ENCODE results near the gene TAF1B.
A peak's percentile ranks its signal among the peaks of the same experiment; 100 is the strongest.

The TAF1B gene

DNA sequence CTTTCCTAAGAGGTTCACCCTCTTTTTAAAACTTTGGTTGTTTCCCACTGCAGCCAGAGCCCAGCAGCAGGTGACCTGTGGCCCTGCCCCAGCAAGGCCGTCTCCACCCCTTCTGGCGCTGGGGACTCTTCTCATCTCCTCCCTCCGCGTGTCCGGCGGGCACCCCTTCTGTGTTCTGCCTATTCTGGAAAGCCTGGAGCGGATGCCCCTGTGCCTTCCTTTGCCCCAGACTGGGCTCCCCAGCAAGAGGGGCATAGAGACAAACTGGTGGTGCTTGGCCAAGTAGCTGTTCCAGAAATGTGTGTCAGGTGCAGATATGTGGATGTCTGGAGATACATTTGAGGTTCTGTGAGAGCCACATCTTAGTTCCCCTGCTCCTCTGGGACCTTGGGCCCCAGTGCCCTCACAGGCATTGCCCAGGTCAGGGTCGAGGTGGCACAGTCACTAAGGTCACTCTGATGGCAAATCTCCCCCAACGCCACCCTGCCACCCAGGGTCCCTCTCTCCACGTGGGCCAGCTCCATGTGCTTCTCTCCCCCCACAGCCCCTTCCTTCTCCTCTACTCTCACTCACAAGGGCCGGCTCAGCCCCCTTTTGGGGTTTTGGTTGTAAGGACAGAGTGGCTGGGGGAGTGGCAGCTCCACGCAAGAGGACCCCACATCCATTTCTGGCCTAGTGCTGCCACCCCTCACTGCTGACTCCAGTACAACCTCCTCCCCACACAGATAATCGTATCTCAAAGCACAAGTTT, 35.5 kb upstream of the TAF1B start:
- DNase-seq: no peak

DNA sequence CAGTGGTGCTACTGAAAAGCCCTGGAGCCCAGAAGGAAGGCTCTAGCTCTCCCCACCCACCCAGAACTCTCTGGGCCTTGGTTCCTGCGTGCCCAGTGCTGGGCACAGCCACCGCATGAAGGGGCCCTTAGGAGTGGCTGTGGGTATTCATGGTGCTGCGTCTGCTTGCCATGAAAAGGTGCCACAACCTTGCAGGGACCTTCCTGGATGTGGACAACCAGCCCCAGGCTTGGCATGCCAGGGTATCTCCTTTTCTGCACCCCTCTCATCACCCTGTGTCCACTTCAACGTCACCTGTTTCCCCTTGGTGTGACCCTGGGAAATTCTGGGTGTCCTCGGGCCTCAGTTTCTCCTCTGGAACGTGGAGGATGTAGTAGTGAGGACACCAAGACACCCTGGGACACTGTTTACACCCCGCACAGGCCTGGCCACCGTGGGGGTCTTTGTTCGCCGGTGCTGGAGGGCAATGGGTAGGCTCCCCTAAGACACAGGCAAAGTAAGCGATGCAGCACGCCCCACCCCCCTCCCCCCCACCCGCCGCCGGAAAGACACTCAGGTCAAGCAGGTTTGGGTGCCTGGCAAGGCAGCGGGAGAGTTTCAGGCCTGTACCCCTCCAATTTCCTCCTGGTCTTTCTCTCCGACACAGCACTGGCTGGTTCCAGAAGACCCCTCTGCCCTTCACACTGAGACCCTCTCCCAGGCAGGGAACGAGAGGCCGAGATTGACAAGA, 34.8 kb upstream of the TAF1B start:
- DNase-seq: no peak

DNA sequence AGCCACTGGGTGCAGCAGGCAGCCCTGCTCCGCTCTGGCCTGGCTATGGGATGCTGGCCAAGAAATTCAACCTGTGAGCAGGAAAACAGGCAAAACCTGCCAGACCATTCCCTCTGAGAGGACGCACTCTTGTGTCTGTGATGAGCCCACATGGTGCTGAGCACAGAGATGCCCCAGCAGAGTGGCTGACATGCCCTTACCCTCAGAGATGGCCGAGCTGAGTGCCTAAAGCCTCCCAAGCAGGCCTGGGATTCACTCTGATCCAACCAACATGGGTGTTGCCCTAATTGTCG, 34.3 kb upstream of the TAF1B start:
- no peak for DNase-seq

DNA sequence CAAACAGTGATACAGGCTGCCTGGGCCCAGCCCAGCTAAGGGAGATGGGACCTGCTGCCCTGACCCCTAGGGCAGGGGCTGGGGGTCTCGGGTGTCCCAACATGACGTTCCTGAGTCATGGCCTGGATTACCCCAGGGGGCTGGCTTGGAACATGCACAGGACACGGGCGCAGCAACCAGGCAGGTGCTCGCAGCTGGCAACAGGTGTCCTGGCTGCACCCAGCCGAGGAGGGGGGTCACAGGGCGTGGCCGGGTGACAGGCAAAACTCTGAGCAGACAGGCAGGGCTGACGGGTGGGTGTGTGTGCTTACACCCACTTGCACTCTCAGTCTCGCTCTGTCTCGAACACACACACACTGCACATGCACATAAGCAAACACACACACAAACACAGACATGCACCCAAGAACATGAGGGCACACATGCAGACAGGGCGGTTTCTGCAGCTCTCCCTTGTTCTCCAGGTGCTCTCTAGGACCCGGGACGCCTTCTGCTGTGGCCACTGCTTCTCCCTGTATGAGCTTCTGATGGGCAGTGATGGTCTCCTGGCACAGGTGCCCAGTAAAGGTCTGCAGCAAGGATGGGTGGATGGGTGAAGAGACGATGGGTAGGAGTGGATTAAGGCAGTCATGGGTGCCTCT, 33.7 kb upstream of the TAF1B start:
- no peak for DNase-seq

DNA sequence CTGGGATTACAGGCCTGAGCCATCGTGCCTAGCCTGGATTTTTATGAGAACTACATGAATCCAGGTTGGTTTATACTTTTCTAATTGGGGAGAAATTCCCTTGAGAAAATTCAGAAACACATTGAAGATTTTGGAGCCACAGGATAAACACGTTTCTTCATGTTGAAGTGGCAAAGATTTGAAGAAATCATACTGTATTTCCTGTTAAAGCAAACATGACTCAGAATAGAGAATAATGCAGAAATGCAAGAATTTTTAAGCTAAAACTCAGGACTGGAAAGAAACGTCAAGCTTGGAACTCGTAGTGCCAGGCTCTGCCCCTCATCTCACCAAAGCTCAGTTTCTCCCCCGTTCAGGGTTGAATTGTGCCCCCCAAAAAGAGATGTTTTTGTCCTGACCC, 32.1 kb upstream of the TAF1B start:
- no peak for DNase-seq

DNA sequence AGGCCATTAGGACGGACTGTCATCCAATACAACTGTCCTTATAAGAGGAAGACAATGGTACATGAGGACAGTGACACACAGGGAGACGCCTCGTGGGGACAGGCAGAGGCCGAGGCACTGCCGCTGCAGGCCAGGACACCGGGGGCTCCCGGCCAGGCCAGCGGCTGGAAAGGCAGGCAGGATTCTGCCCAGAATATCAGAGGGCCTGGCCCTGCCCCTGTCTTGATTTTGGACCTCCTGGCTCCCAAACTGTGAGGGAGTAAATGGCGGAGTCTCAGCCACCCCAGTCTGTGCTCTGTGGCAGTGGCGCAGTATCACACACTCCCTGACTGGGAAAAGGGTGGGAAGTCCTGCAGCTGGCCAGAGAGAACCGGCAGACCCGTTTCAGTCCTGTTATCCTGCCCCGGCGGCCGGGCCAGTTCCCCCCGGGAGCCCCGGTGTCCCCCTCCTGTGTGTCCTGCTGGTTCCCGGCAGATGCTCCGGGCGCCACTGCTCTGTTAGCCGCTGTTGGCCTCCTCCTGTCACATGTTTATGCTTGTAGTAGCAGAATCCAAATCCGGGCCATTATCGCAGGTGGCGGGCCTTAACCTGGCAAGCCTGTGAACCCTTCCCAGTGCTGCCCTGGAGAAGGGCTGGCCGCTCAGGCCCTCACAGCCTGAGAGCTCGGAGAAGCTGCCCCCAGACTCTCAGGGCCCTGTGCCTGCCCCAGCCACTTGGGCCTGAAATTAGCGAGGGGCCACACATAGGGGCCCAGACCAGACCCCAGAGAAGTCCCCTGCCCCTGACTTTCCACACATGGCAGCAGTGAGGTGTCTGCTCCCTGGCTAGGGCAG, 31.4 kb upstream of the TAF1B start:
- no peak for DNase-seq

DNA sequence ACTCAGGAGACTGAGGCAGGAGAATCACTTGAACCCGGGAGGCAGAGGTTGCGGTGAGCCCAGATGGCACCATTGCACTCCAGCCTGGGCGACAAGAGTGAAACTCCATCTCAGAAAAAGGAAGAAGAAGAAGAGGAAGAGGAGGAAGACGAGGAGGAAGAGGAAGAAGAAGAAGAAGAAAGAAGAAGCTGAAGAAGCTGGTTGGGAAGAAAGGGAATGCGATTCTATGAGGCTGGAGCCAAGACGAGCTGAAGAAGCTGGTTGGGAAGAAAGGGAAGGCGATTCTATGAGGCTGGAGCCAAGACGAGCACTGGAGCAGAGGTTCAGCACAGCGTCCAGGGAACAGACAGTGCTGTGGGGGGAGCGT, 30.3 kb upstream of the TAF1B start:
- DNase-seq: no peak

DNA sequence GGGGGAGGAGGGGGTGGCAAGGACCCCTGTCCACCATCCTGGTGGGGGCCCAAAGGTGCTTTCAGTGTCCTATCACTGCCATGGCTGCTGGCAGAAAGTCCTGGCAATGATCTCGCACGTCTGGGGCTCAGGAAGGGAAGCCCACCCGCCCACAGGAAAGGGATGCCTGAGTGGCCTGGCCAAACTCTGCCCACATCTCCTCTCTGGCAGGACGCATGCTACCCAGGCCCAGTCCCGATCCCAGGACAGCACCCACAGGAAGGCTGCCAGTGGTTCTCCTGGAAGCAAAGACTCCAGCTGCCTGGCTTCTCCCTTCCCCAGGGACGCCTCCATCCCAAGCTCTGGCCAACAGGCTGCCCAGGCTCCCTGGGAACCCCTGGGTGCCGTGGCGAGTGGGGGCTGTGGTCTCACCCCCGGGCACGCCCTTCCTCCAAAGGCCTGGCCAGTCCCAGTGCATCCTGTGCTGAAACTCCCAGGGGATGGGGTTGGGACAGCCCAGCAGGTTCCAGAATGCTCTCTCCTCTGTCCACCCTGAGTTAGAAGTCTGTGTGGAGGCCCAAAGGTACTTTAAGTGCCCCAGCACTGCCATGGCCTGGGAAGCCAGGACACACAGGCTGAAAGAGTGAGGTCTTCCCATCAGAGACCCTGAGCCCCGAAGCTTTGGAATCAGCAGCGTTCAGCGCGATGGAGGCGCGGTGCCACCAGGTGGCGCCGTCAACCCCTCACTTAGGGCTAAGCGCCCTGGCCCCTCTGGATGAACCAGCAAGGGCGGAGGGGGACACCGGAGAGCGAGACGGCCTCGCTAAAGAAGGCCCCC, 29.8 kb upstream of the TAF1B start:
- DNase-seq: peak in 47 of 58 donors; percentile 6 to 75 (median 29)

DNA sequence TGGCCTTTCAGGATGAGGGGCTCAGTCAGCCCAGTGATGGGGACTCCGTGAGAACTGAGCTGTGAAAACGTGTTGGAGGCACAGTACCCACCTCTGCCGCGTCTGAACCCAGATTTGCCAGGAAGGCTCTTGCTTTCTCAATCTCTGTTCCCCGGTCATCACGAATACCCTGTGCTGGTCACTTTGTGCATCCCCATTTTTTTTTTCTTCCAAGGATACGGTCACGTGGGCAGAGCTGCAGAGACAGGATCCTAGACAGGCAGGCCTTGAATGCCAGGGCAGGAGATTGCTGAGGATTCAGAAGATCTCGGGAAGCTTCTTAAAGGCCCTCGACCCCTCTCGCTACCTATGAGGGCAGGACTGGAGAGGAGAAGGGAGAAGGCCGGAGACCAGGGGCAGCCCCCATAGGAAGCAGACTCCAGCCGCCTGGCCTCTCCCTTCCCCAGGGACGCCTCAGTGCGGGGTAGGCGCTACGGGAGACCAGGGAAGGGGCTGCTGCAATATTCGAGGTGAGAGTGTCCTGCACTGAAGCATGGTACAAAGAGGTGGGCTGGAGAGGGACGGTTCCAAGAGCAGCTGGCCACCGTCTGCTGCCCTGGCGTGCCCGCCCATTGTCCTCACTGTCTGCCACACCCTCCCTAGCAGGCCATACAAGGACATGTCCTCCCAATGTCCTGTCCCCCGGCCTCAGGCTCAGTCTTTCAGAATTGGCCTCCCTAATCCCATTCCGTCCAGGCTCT, 29.0 kb upstream of the TAF1B start:
- no peak for DNase-seq

DNA sequence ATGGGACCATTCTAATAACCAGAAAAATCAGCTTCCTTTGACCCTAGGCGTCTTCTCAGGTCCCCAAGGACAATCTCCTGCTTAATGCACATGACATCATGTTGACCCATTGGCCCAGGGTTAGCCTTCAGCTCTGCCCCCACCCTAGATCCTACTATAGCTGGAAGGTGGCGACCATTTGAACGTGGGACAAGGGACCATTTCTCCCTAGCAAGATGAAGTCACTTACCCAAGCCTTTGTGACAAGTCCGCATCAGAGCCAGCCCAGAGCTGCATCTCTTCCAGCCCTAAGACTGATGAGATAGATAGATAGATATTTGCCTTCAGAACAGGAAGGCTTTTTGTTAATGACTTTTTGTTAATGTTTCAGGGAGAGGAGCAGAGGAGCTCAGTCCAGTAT, 28.2 kb upstream of the TAF1B start:
- no peak for DNase-seq

DNA sequence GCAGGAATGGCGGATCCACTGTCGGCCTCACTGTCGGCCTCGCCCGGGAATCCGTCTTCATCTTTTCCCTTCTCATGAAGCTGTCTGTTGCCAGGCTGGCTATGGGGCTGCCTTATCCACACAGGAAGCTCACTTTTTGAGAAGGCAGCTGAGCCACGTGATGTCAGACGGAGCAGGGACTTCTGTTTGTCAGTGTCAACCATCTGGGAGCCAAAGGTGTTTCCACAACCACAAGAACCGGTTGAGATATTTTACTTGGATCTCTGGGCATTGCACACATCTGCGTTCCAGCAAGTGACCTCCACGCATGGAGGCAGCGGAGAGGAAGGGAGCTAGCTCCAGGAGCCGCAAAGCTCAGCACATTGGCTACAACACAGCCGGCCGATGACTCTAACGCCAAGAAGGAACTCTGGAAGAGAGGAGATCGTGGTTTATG, 27.4 kb upstream of the TAF1B start:
- no peak for DNase-seq

DNA sequence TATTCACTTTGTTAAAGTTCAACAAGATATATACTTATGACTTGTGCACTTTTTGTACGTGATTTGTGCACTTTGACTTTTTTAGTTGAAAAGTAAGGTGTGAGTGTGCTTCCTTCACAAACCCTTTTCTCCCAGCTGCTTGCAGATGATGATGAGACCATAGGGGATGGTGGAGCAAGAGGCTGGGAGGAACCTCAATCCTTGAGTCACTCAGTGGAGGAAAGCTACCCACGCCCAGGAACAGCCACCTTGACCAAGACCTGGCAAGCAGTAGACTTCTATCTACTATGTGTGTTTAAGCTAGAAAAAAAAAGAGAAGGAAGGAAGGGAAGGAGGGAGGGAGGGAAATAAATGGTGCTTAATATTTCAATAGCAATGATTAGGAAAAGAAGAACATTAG, 25.2 kb upstream of the TAF1B start:
- no peak for DNase-seq

DNA sequence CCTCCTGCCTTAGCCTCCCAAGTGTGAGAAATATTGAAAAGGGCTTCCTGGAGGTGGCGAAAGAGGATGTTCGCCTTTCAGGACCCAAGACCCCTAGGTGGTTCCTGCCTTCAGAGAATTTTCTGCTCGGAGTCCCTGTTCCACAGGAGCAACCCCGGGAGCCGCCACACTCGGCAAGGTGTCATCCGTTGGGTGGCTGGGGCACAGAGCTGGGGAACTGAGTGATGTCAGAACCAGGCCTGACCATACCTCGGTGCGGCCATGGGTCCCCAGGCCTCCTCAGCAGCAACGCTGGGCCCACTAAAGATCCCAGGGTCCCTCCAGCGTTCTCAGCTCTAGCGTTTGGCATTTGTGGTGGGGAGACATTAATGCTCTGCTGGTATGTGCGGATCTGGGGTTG, 23.7 kb upstream of the TAF1B start:
- DNase-seq: no peak

DNA sequence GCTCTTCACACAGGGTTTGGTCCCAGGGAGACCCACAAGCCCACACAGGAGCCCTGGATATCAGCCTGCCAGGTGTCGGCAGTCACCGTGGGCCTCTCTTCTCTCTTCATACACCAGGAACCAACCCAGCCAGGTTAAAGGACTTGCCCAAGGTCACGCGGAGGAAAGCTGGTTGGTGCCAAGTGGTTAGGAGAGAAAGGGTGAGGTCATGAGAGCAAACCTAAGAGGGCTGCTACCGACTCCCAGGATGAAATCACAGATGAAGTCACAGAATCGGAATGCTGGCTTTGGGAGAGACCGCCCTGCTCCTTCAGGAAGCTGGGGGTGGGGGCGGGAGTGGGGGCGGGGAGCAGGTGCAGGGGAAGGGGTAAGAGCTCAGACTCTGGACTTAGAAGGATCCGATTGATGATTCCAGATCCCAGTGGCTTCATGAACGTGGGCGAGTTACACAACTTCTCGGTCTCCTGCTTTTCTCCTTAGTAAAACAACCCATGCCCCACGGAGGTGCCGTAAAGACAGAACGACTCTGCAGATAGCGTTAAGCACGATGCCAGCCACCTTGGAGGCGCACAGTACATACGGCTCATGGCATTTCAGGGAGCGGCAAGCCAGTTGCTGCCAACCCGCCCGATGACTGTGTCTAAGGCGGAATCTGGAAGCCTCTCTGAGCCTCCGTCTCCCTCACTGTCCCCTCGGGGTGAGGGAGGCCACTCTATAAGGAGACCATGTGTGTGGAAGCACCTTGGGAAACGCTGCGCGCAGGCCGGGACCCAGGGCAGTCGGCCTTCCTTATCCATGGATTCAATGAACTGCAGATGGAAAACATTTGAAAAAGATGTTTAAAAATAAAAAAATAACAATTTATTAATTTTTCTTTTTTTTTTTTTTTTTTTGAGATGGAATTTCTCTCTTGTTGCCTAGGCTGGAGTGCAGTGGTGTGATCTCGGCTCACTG, 23.0 kb upstream of the TAF1B start:
- no peak for DNase-seq

DNA sequence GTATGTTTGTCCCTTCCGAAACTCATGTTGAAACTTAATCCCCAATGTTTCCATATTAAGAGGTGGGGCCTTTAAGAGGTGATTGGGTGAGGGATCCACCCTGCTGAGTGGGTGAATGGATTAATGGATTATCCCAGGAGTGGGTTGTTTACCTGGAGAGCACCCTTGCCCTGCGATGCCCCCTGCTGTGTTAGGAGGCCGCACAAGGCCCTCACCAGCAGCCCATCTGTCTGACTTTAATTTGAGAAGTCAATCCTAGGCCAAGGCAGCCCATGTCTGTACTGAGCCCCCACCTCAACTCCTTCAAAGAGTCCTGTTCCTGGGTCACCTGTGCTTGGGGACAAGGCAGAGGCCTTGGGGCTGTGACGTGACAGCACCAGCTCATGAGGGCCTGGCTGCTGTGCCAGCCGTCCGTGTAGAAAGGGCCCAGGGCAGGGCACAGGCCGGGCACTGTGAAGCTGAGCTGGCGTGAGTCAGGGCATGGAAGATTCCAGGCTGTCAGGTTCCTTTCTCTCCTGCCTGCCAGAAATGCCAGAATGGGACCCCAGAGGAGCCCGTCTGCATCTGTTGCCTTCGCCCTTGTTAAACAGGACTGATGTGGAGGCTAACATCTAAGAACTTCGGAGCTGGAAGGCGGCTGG, 21.3 kb upstream of the TAF1B start:
- DNase-seq: no peak

DNA sequence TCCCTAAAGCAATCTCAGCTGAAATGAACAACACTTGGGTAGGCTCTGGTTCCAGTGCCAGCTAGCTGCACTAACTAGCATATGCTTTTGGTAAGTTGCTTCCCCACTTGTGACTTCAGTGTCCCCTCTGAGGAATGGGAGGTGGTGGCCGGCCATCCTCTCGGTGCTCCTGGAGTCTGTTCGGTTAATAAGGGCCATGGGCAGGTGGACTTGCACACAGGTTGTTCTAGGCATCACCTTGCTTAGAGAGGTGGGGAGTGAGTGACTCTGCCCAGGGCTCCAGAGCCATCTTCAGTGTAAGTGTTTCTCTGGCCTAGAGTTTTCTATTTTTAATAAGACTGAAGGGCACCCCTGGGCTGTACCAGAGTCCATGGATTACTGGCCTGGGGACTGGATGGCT, 18.8 kb upstream of the TAF1B start:
- DNase-seq: no peak

DNA sequence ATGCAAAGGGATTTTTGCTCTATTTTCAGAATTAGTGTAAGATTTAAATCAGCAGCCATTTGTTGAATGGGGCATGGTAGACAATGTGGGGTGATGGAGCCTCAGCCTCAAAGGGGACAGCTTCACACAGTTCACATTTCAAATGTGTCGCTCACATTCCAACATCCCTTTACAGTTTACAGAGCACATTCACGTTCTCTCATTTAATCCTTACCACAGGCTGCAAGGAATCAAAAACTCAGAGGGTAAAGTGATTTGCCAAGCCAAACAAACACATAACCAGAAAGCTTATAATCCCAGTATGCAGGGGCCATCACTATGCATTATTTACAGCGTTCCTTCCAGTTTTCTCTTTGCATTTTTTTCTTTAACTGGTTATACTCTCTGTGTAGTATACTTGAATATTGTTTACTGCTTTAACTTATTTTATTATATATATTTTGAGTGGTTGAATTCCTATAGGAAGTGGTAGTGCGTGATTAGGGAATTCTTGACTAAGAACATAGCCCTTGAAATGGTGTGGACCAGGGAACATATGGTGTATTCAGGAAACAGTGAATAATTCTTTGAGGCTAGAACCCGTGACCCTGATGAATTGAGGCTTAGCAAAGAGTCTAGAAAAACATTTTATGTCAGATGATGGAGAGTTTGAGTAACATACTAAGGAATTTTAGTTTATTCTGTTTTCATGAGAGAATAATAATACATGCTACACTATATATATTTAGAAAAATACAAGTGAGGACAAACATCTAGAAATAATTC, 18.1 kb upstream of the TAF1B start:
- no peak for DNase-seq

DNA sequence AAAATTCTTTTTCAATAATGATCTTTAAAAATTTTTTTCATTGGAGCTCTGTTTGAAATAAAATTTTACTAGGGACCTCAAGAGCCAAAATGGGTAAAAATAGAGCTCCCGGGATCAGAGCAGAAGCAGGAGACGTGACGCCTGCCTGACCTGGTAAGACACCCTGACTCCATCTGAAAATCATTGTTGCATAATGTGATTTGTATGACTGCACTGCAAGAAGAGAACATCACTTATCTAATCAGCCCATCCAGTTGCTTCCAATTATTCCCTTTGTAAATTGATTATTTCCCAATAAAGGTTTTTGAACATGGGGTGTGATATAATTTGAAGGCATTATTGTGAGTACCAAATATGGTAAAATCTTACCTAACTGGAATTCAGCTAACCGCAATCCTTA, 17.1 kb upstream of the TAF1B start:
- DNase-seq: no peak

Measured in anterior cingulate cortex (tissue), 58 donors.